C4-2B (cell line): ENCODE measurements around the gene NRXN3.

Source experiments
- H3K27ac ChIP-seq: fragments of 450-650 bp; 2 replicates; pipeline ENCODE4 v1.5.1; 2017
- CTCF ChIP-seq: fragments of 450-650 bp; conservative IDR thresholded peaks from 2 replicates; pipeline ENCODE4 v1.5.1; 2017; ENCODE audit warnings: mild to moderate bottlenecking
- ZFX ChIP-seq: fragments of 450-650 bp; IDR thresholded peaks from 2 replicates; pipeline ENCODE4 v1.6.1; 2017

NRXN3 gene

GRCh38 chr14:79354336-79354735 is 1184.2 kb downstream of the NRXN3 start:
- TF ChIP-seq ZFX (no peak), CTCF (no peak)
- H3K27ac ChIP-seq, result no peak overlapping the region

GRCh38 chr14:79356040-79356439 is 1185.9 kb downstream of the NRXN3 start:
- H3K27ac ChIP-seq, result no peak overlapping the region
- TF ChIP-seq ZFX (no peak), CTCF (peak; percentile 37)

- no peak overlapping the region for H3K27ac ChIP-seq
- TF ChIP-seq ZFX (no peak), CTCF (no peak)
Measured at GRCh38 chr14:79357307-79357706, 1187.1 kb downstream of the NRXN3 start.

GRCh38 chr14:79363291-79363690 is 1193.1 kb downstream of the NRXN3 start:
- H3K27ac ChIP-seq, result no peak overlapping the region
- no peak for TF ChIP-seq ZFX
- peak; percentile 29 for TF ChIP-seq CTCF

GRCh38 chr14:79369359-79370332 is 1199.5 kb downstream of the NRXN3 start:
- no peak overlapping the region for H3K27ac ChIP-seq
- TF ChIP-seq ZFX, result no peak
- no peak for TF ChIP-seq CTCF

- no peak overlapping the region for H3K27ac ChIP-seq
- no peak for TF ChIP-seq CTCF
- no peak for TF ChIP-seq ZFX
Measured at GRCh38 chr14:79370969-79371368, 1200.8 kb downstream of the NRXN3 start.

- no peak overlapping the region for H3K27ac ChIP-seq
- TF ChIP-seq ZFX (no peak), CTCF (no peak)
Measured at GRCh38 chr14:79373451-79373850, 1203.3 kb downstream of the NRXN3 start.
